HEK293 (cell line): ENCODE data around the gene PACS2.

Experiments used
- ZNF140 ChIP-seq: fragments of 450-650 bp; formaldehyde crosslinking; IDR thresholded peaks from 2 replicates; pipeline ENCODE4 v1.5.1; 2016; ENCODE audit warnings: missing biosample characterization, missing genetic modification characterization
- ZNF768 ChIP-seq: fragments of 450-650 bp; formaldehyde crosslinking; IDR thresholded peaks from 2 replicates; pipeline ENCODE4 v1.5.1; 2018; ENCODE audit warnings: missing biosample characterization, mild to moderate bottlenecking, missing genetic modification characterization
- TF ChIP-seq, protein P1 (sequence below): fragments of 450-650 bp; formaldehyde crosslinking; IDR thresholded peaks from 2 replicates; pipeline ENCODE4 v1.5.1; 2016; ENCODE audit warnings: missing biosample characterization, missing genetic modification characterization
- TF ChIP-seq, protein P2 (sequence below): fragments of 450-650 bp; formaldehyde crosslinking; IDR thresholded peaks from 2 replicates; pipeline ENCODE4 v1.5.1; 2016; ENCODE audit warnings: missing biosample characterization, missing genetic modification characterization

DNA sequence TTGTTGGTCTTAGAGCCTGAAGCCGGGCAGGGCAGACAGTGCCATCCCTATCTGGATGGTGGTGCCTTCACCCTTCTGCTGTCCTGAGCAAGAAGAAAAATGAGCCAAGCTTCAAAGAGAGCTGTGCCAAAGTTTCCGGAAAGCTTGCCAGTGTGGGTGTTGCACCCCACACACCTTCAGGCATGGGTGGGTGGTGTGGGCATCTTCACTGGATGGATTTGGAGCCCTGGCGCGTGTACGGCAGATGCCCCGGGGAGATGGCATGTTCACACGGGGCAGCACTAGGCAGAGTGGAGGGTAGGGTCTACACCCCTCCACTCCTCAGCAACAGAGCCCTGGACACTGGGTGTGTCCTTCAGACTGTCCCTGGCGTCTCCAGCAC is 33.0 kb downstream of the PACS2 start:
- TF ChIP-seq, protein P1, sequence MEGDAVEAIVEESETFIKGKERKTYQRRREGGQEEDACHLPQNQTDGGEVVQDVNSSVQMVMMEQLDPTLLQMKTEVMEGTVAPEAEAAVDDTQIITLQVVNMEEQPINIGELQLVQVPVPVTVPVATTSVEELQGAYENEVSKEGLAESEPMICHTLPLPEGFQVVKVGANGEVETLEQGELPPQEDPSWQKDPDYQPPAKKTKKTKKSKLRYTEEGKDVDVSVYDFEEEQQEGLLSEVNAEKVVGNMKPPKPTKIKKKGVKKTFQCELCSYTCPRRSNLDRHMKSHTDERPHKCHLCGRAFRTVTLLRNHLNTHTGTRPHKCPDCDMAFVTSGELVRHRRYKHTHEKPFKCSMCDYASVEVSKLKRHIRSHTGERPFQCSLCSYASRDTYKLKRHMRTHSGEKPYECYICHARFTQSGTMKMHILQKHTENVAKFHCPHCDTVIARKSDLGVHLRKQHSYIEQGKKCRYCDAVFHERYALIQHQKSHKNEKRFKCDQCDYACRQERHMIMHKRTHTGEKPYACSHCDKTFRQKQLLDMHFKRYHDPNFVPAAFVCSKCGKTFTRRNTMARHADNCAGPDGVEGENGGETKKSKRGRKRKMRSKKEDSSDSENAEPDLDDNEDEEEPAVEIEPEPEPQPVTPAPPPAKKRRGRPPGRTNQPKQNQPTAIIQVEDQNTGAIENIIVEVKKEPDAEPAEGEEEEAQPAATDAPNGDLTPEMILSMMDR (tag by site-specific recombination), result no peak
- TF ChIP-seq, protein P2, sequence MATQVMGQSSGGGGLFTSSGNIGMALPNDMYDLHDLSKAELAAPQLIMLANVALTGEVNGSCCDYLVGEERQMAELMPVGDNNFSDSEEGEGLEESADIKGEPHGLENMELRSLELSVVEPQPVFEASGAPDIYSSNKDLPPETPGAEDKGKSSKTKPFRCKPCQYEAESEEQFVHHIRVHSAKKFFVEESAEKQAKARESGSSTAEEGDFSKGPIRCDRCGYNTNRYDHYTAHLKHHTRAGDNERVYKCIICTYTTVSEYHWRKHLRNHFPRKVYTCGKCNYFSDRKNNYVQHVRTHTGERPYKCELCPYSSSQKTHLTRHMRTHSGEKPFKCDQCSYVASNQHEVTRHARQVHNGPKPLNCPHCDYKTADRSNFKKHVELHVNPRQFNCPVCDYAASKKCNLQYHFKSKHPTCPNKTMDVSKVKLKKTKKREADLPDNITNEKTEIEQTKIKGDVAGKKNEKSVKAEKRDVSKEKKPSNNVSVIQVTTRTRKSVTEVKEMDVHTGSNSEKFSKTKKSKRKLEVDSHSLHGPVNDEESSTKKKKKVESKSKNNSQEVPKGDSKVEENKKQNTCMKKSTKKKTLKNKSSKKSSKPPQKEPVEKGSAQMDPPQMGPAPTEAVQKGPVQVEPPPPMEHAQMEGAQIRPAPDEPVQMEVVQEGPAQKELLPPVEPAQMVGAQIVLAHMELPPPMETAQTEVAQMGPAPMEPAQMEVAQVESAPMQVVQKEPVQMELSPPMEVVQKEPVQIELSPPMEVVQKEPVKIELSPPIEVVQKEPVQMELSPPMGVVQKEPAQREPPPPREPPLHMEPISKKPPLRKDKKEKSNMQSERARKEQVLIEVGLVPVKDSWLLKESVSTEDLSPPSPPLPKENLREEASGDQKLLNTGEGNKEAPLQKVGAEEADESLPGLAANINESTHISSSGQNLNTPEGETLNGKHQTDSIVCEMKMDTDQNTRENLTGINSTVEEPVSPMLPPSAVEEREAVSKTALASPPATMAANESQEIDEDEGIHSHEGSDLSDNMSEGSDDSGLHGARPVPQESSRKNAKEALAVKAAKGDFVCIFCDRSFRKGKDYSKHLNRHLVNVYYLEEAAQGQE (tag by site-specific recombination), result no peak
- TF ChIP-seq ZNF140 (tag by site-specific recombination) (no peak), ZNF768 (no peak)
